Measurements from ENCODE around the gene EP400.

EP400 gene

GRCh38 chr12:132125736-132126135 is 176.0 kb downstream of the EP400 start:
- DNase-seq, result no peak

- DNase-seq, result no peak
Observed at GRCh38 chr12:132127041-132127440, 177.3 kb downstream of the EP400 start.

- DNase-seq, result no peak
Observed at GRCh38 chr12:132129007-132129406, 179.3 kb downstream of the EP400 start.

- no peak for DNase-seq
Observed at GRCh38 chr12:132130690-132131089, 180.9 kb downstream of the EP400 start.
